Panc1 (cell line): ENCODE measurements around the gene LRMDA.

Source experiments
- CTCF ChIP-seq: fragments of 450-650 bp; IDR thresholded peaks from 2 replicates; pipeline ENCODE4 v1.5.1; 2017; ENCODE audit warnings: mild to moderate bottlenecking
- POLR2AphosphoS5 ChIP-seq: IDR thresholded peaks from 2 replicates; pipeline ENCODE4 v1.6.1; 2012; ENCODE audit warnings: mild to moderate bottlenecking, low read depth, low read length, moderate library complexity
- REST ChIP-seq, 2 experiments: IDR thresholded peaks; 2 replicates each; pipeline ENCODE4 v1.6.1; 2011 to 2012; ENCODE audit warnings: low read depth in 2 of 2, control low read depth in 1 of 2, low read length in 1 of 2, mild to moderate bottlenecking in 1 of 2, moderate library complexity in 1 of 2; ENCODE audit not compliant: insufficient read depth in 1 of 2
- SIN3A ChIP-seq: IDR thresholded peaks from 2 replicates; pipeline ENCODE4 v1.6.1; 2012; ENCODE audit warnings: low read depth, mild to moderate bottlenecking, low read length, moderate library complexity, borderline replicate concordance; ENCODE audit not compliant: insufficient read depth
- TCF7L2 ChIP-seq: IDR thresholded peaks from 2 replicates; pipeline ENCODE4 v1.6.1; 2011; ENCODE audit warnings: mild to moderate bottlenecking, low read depth, low read length, inconsistent platforms

GRCh38 chr10:75487755-75488125 is 56.3 kb downstream of the LRMDA start:
- TF ChIP-seq POLR2AphosphoS5 (no peak), CTCF (no peak), SIN3A (no peak), REST (IDR thresholded peaks at IDR 0.05; ENCODE audit: insufficient read depth in 1 of 2, low read depth in 2 of 2, low read length in 1 of 2) (no peak), TCF7L2 (no peak)
